Embryonic facial prominence (tissue), 1 donor: Measurements from ENCODE around the gene LAMTOR3.
"Not testable (repeated sequence)": the region's sequence is repeated elsewhere in the genome, so short reads cannot be mapped to it uniquely, and the experiment has no call there.

Experiments used
- DNase-seq: peaks from one replicate; pipeline ENCODE4 v3.0.0-alpha.2; 2016; ENCODE audit errors: extremely low spot score

The LAMTOR3 gene

DNA sequence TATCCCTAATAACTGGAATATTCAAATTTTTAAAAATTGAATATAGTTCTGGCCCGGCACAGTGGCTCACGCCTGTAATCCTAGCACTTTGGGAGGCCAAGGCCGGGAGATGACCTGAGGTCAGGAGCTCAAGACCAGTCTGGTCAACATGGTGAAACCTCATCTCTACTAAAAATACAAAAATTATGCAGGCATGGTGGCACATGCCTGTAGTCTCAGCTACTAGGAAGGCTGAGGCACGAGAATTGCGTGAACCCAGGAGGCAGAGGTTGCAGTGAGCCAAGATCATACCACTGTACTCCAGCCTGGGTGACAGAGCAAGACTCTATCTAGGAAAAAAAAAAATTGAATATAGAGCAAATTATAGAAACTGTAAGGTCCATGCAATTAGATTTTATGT is 64.2 kb downstream of the LAMTOR3 start:
- not testable (repeated sequence) for DNase-seq

DNA sequence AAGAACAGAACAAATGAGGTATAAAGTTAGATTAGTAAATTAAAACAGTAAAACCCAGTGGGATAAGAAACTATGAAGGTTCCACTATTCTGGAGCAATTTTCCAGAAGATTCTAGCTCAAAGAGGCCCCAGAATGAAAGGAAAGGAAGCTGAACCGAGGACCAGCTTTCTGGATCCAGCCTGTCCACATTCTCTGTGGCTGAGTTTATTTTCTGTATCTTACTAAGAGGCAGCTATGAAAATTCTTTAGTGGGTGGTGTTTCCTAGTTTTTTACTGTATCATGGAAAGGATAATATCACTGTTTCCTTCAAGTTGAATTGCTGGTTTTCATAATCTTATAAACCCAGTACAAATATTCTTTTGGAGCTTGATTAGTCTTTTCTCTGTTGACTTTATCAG is 65.8 kb downstream of the LAMTOR3 start:
- no peak for DNase-seq
